H9 (cell line): ENCODE data around the gene MAGI1. TPM values are rescaled to one million over a fixed set of nuclear protein-coding genes. Genes with fewer than 3 reads are reported as not detected.

Source experiments
- DNase-seq: peaks from one replicate; pipeline ENCODE4 v3.0.0-alpha.2; 2017
- H2AFZ ChIP-seq: one replicate; pipeline ENCODE4 v1.6.1; 2013; ENCODE audit warnings: mild to moderate bottlenecking, low read length, control low read depth, moderate library complexity
- H2AK5ac ChIP-seq: 2 replicates; pipeline ENCODE4 v1.6.1; 2013; ENCODE audit warnings: low read length, control low read depth, mixed read lengths; ENCODE audit not compliant: insufficient read length
- H2BK120ac ChIP-seq: one replicate; pipeline ENCODE4 v1.6.1; 2013; ENCODE audit warnings: low read depth, mild to moderate bottlenecking, low read length, control low read depth, inconsistent platforms; ENCODE audit not compliant: poor library complexity, severe bottlenecking
- H2BK12ac ChIP-seq: 2 replicates; pipeline ENCODE4 v1.6.1; 2013; ENCODE audit warnings: low read length, control low read depth, mixed read lengths, low read depth; ENCODE audit not compliant: insufficient read length
- H2BK15ac ChIP-seq: 2 replicates; pipeline ENCODE4 v1.6.1; 2013; ENCODE audit warnings: low read depth, low read length, control low read depth
- H2BK20ac ChIP-seq: one replicate; pipeline ENCODE4 v1.6.1; 2013; ENCODE audit warnings: low read depth, mild to moderate bottlenecking, low read length, control low read depth, inconsistent platforms; ENCODE audit not compliant: poor library complexity, severe bottlenecking
- H2BK5ac ChIP-seq: 2 replicates; pipeline ENCODE4 v1.6.1; 2013; ENCODE audit warnings: low read length, control low read depth, mixed read lengths; ENCODE audit not compliant: insufficient read length
- H3K14ac ChIP-seq: 2 replicates; pipeline ENCODE4 v1.6.1; 2013; ENCODE audit warnings: low read length, control low read depth; ENCODE audit not compliant: insufficient read depth
- H3K18ac ChIP-seq: 2 replicates; pipeline ENCODE4 v1.6.1; 2013; ENCODE audit warnings: low read depth, mild to moderate bottlenecking, mixed read lengths, low read length, control low read depth; ENCODE audit not compliant: insufficient read length
- H3K23ac ChIP-seq: 2 replicates; pipeline ENCODE4 v1.6.1; 2013; ENCODE audit warnings: low read length, control low read depth, mixed read lengths, low read depth; ENCODE audit not compliant: insufficient read length
- H3K23me2 ChIP-seq: 2 replicates; pipeline ENCODE4 v1.6.1; 2013; ENCODE audit warnings: low read depth, mild to moderate bottlenecking, mixed read lengths, low read length, control low read depth; ENCODE audit not compliant: insufficient read length, poor library complexity, severe bottlenecking
- H3K27ac ChIP-seq: 2 replicates; pipeline ENCODE4 v1.5.1; 2013; ENCODE audit warnings: low read length, control low read depth, mixed read lengths, low read depth; ENCODE audit not compliant: insufficient read length
- H3K27me3 ChIP-seq: 2 replicates; pipeline ENCODE4 v1.6.1; 2013; ENCODE audit warnings: low read length, control low read depth, inconsistent platforms; ENCODE audit not compliant: insufficient read depth
- H3K4ac ChIP-seq: 2 replicates; pipeline ENCODE4 v1.6.1; 2013; ENCODE audit warnings: low read depth, mild to moderate bottlenecking, control low read depth, inconsistent platforms, low read length, moderate library complexity
- H3K4me1 ChIP-seq: 2 replicates; pipeline ENCODE4 v1.6.1; 2013; ENCODE audit warnings: low read length, control low read depth, inconsistent platforms; ENCODE audit not compliant: insufficient read depth
- H3K4me2 ChIP-seq: 2 replicates; pipeline ENCODE4 v1.6.1; 2013; ENCODE audit warnings: low read length, control low read depth, mixed read lengths; ENCODE audit not compliant: insufficient read length, insufficient read depth
- H3K56ac ChIP-seq: 2 replicates; pipeline ENCODE4 v1.6.1; 2013; ENCODE audit warnings: low read depth, mild to moderate bottlenecking, mixed read lengths, low read length, control low read depth; ENCODE audit not compliant: insufficient read length
- H3K79me1 ChIP-seq: 2 replicates; pipeline ENCODE4 v1.6.1; 2013; ENCODE audit warnings: low read depth, mild to moderate bottlenecking, moderate library complexity, low read length, control low read depth, inconsistent platforms; ENCODE audit not compliant: insufficient read depth, poor library complexity, severe bottlenecking
- H3K79me2 ChIP-seq: 2 replicates; pipeline ENCODE4 v1.6.1; 2013; ENCODE audit warnings: low read length, control low read depth, inconsistent platforms; ENCODE audit not compliant: insufficient read depth
- H3K9ac ChIP-seq: 2 replicates; pipeline ENCODE4 v1.6.1; 2013; ENCODE audit warnings: low read length, control low read depth, mixed read lengths; ENCODE audit not compliant: insufficient read length; ENCODE audit errors: extremely low read depth
- H3K9me3 ChIP-seq: one replicate; pipeline ENCODE4 v1.6.1; 2013; ENCODE audit warnings: low read depth, low read length, inconsistent platforms; ENCODE audit not compliant: control insufficient read depth
- H3T11ph ChIP-seq: one replicate; pipeline ENCODE4 v1.6.1; 2013; ENCODE audit warnings: mild to moderate bottlenecking, low read length, control low read depth, inconsistent platforms
- H4K20me1 ChIP-seq: one replicate; pipeline ENCODE4 v1.6.1; 2013; ENCODE audit not compliant: control insufficient read depth, insufficient read length, insufficient read depth
- H4K5ac ChIP-seq: 2 replicates; pipeline ENCODE4 v1.6.1; 2013; ENCODE audit warnings: low read depth, mild to moderate bottlenecking, mixed read lengths, low read length, control low read depth; ENCODE audit not compliant: insufficient read length
- H4K8ac ChIP-seq: replicated peaks from 2 replicates; pipeline ENCODE4 v1.6.1; 2013; ENCODE audit warnings: low read length, control low read depth, mixed read lengths, low read depth; ENCODE audit not compliant: insufficient read length
- H4K91ac ChIP-seq: 2 replicates; pipeline ENCODE4 v1.6.1; 2013; ENCODE audit warnings: low read depth, mild to moderate bottlenecking, moderate library complexity, mixed read lengths, low read length, control low read depth; ENCODE audit not compliant: insufficient read length
- H3K27ac Mint-ChIP-seq, 3 experiments: 2 replicates in 2 of 3; 3 replicates in 1 of 3; pipeline ENCODE4 v1.8.0; 2020 to 2021; ENCODE audit warnings: mixed read lengths in 3 of 3, mild to moderate bottlenecking in 1 of 3, moderate library complexity in 1 of 3
- H3K27me3 Mint-ChIP-seq: 2 replicates; pipeline ENCODE4 v1.8.0; 2021; ENCODE audit warnings: low read depth, mild to moderate bottlenecking, moderate library complexity, mixed read lengths
- H3K36me3 Mint-ChIP-seq, 3 experiments: 2 replicates in 2 of 3; 3 replicates in 1 of 3; pipeline ENCODE4 v1.8.0; 2020 to 2021; ENCODE audit warnings: low read depth in 3 of 3, mixed read lengths in 3 of 3; ENCODE audit not compliant: insufficient read depth in 1 of 3
- H3K4me1 Mint-ChIP-seq, 2 experiments: 2 replicates each; pipeline ENCODE4 v1.8.0; 2020; ENCODE audit warnings: mixed read lengths in 2 of 2
- H3K4me3 Mint-ChIP-seq, 2 experiments: 2 replicates in 1 of 2; 3 replicates in 1 of 2; pipeline ENCODE4 v1.8.0; 2020 to 2021; ENCODE audit warnings: mild to moderate bottlenecking in 2 of 2, mixed read lengths in 2 of 2, moderate library complexity in 1 of 2
- H3K9me3 Mint-ChIP-seq, 2 experiments: 2 replicates in 1 of 2; 3 replicates in 1 of 2; pipeline ENCODE4 v1.8.0; 2020; ENCODE audit warnings: mild to moderate bottlenecking in 2 of 2, mixed read lengths in 2 of 2, moderate library complexity in 1 of 2
- CTCF ChIP-seq: fragments of 200-600 bp; sonication (generic); conservative IDR thresholded peaks from 3 replicates; pipeline ENCODE4 v1.8.0; 2021; ENCODE audit warnings: antibody characterized with exemption, mild to moderate bottlenecking
- WGBS: extraction: QIAGEN DNeasy Blood & Tissue Kit; methylation state at CpG from one replicate; pipeline ENCODE4 v1.1.7; 2013; ENCODE audit warnings: missing lambda C conversion rate, low lambda C conversion rate, mixed read lengths; ENCODE audit not compliant: insufficient read length; ENCODE audit errors: extremely low coverage; 5-methylcytosine and 5-hydroxymethylcytosine counted together
- total RNA-seq: library from RNA; stranded (reverse); gene quantifications from 2 replicates; pipeline ENCODE4 v1.2.1, GENCODE V29; 2021

MAGI1 gene
- total RNA-seq, 1 experiment from 2014 or later: 65.7 TPM

GRCh38 chr3:65793495-65794200 is 245.1 kb downstream of the MAGI1 start:
- Histone ChIP-seq H3K27me3 (no peaks in the 10 kb centered on the region), H2BK20ac (no peak overlapping the region), H3K79me2 (no peaks in the 10 kb centered on the region; the same call in 1 of the 2 replicates), H2BK15ac (no peak overlapping the region), H4K91ac (no peak overlapping the region), H4K8ac (no peak overlapping the region), H3K79me1 (no peaks in the 10 kb centered on the region), H3K4ac (no peak overlapping the region), H2BK120ac (no peak overlapping the region), H3K14ac (no peak overlapping the region), H3K23ac (no peak overlapping the region), H3K23me2 (no peaks in the 10 kb centered on the region), H2BK12ac (no peak overlapping the region), H3T11ph (no peak overlapping the region), H3K56ac (no peak overlapping the region), H2BK5ac (no peak overlapping the region), H3K18ac (no peak overlapping the region), H4K20me1 (no peaks in the 10 kb centered on the region), H3K9ac (no peak overlapping the region), H4K5ac (no peak overlapping the region), H3K4me1 (0 out of 2 replicates have a peak, but pooled peaks cover 2% of the 10 kb centered on the region), H2AFZ (no peak overlapping the region), H2AK5ac (no peak overlapping the region), H3K9me3 (no peaks in the 10 kb centered on the region), H3K4me2 (no peak overlapping the region), H3K27ac (no peak overlapping the region)
- no peak for DNase-seq
- no CpG with 5 or more reads among the region's 8 CpGs for WGBS
- Mint-ChIP-seq H3K4me3 (no peak overlapping the region), H3K4me1 (peaks cover 27 to 36% of the 10 kb centered on the region in 2 experiments), H3K9me3 (no peaks in the 10 kb centered on the region), H3K27me3 (no peaks in the 10 kb centered on the region), H3K27ac (no peak overlapping the region), H3K36me3 (no peaks in the 10 kb centered on the region)
- TF ChIP-seq CTCF: no peak
